H1 (cell line): ENCODE data around the gene FAM193A. TPM values are rescaled to one million over a fixed set of nuclear protein-coding genes. Genes with fewer than 3 reads are reported as not detected.

Source experiments
- CTCF ChIA-PET: fragments of 300-600 bp; sonication (Branson Sonifier 250); formaldehyde crosslinking; loops from one replicate; lab custom pipeline; 2021; ENCODE audit not compliant: partially characterized antibody; lab: Charles Lee
- POLR2A ChIA-PET: fragments of 300-600 bp; sonication (Branson Sonifier 250); formaldehyde crosslinking; loops from one replicate; lab custom pipeline; 2021; ENCODE audit warnings: inconsistent platforms; ENCODE audit not compliant: partially characterized antibody; lab: Charles Lee
- DNase-seq, 2 experiments: peaks; one replicate each; pipeline versions ENCODE4 v3.0.0 to v3.0.0-alpha.2; 2010 to 2022; ENCODE audit warnings: low spot score in 2 of 2, low read depth in 1 of 2, mixed read lengths in 1 of 2
- FAIRE-seq: peaks from 2 replicates; lab custom pipeline; 2011; peaks lifted over from hg19 to GRCh38; lab: Jason Lieb, UNC
- H2AFZ ChIP-seq: 2 replicates; pipeline ENCODE4 v1.8.1; 2012; ENCODE audit warnings: low read length, inconsistent platforms
- H2AK5ac ChIP-seq: 2 replicates; pipeline ENCODE4 v1.6.1; 2013; ENCODE audit warnings: low read depth, low read length
- H2BK120ac ChIP-seq: replicated peaks from 2 replicates; pipeline ENCODE3; 2013; ENCODE audit warnings: low read depth, low read length, inconsistent platforms
- H2BK12ac ChIP-seq: 2 replicates; pipeline ENCODE4 v1.6.1; 2013; ENCODE audit warnings: low read depth, low read length
- H2BK15ac ChIP-seq: 2 replicates; pipeline ENCODE4 v1.6.1; 2013; ENCODE audit warnings: low read length
- H2BK20ac ChIP-seq: 2 replicates; pipeline ENCODE4 v1.6.1; 2013; ENCODE audit warnings: low read length
- H2BK5ac ChIP-seq: 2 replicates; pipeline ENCODE4 v1.6.1; 2013; ENCODE audit warnings: low read depth, low read length
- H3K14ac ChIP-seq: 2 replicates; pipeline ENCODE4 v1.6.1; 2013; ENCODE audit warnings: inconsistent platforms; ENCODE audit not compliant: insufficient read length
- H3K18ac ChIP-seq: 2 replicates; pipeline ENCODE4 v1.6.1; 2013; ENCODE audit warnings: low read length; ENCODE audit errors: extremely low read depth
- H3K23ac ChIP-seq: 2 replicates; pipeline ENCODE4 v1.6.1; 2013; ENCODE audit warnings: inconsistent platforms; ENCODE audit not compliant: insufficient read length
- H3K23me2 ChIP-seq: 2 replicates; pipeline ENCODE4 v1.6.1; 2013; ENCODE audit warnings: low read depth, low read length
- H3K27ac ChIP-seq: 2 replicates; pipeline ENCODE4 v1.6.1; 2011; ENCODE audit warnings: low read depth, low read length, inconsistent platforms
- H3K27me3 ChIP-seq, 4 experiments: replicated peaks in 1 of 4; 1 replicate in 1 of 4; 2 replicates in 3 of 4; pipeline versions ENCODE4 v1.6.1 to v1.8.1; 2011 to 2013; ENCODE audit warnings: low read length in 3 of 4, mild to moderate bottlenecking in 3 of 4, inconsistent platforms in 2 of 4, mixed read lengths in 2 of 4, moderate library complexity in 1 of 4; ENCODE audit not compliant: control insufficient read depth in 3 of 4, insufficient read depth in 3 of 4; ENCODE audit errors: extremely low read depth in 1 of 4
- H3K36me3 ChIP-seq, 4 experiments: 2 replicates each; pipeline versions ENCODE4 v1.6.1 to v1.8.1; 2011 to 2013; ENCODE audit warnings: mild to moderate bottlenecking in 4 of 4, low read length in 3 of 4, moderate library complexity in 2 of 4, control low read depth in 1 of 4, inconsistent platforms in 1 of 4; ENCODE audit not compliant: insufficient read depth in 4 of 4, control insufficient read depth in 2 of 4
- H3K4ac ChIP-seq: replicated peaks from 2 replicates; pipeline ENCODE3; 2013; ENCODE audit warnings: low read length, low read depth, mixed read lengths, inconsistent platforms; ENCODE audit not compliant: insufficient read length
- H3K4me1 ChIP-seq, 4 experiments: replicated peaks in 1 of 4; 1 replicate in 1 of 4; 2 replicates in 3 of 4; pipeline versions ENCODE4 v1.6.1 to v1.8.1; 2011 to 2013; ENCODE audit warnings: low read length in 3 of 4, inconsistent platforms in 2 of 4, mixed read lengths in 1 of 4; ENCODE audit not compliant: insufficient read depth in 4 of 4, control insufficient read depth in 3 of 4
- H3K4me2 ChIP-seq, 2 experiments: 2 replicates each; pipeline versions ENCODE4 v1.6.1 to v1.8.1; 2011 to 2013; ENCODE audit warnings: low read depth in 2 of 2, low read length in 2 of 2, control low read depth in 1 of 2, inconsistent platforms in 1 of 2, mild to moderate bottlenecking in 1 of 2; ENCODE audit not compliant: insufficient read depth in 1 of 2
- H3K4me3 ChIP-seq, 4 experiments: fragments of 200-600, 300-600 bp in 1 of 4; sonication (generic), shearing (Covaris generic), sonication (Bioruptor Twin) in 1 of 4; 2 replicates each; pipeline versions ENCODE4 v1.5.1 to v1.8.1; 2011 to 2016; ENCODE audit warnings: low read length in 4 of 4, low read depth in 3 of 4, control low read depth in 2 of 4, inconsistent platforms in 2 of 4, mild to moderate bottlenecking in 2 of 4, mixed read lengths in 1 of 4, moderate library complexity in 1 of 4; ENCODE audit not compliant: insufficient read depth in 2 of 4; ENCODE audit errors: extremely low read depth in 1 of 4
- H3K56ac ChIP-seq: replicated peaks from 2 replicates; pipeline ENCODE3; 2013; ENCODE audit warnings: low read depth, mild to moderate bottlenecking, mixed read lengths, low read length, inconsistent platforms; ENCODE audit not compliant: insufficient read length
- H3K79me1 ChIP-seq: 2 replicates; pipeline ENCODE4 v1.6.1; 2013; ENCODE audit warnings: low read depth, low read length, control low read depth
- H3K79me2 ChIP-seq, 2 experiments: 2 replicates each; pipeline versions ENCODE4 v1.6.1 to v1.8.1; 2012 to 2013; ENCODE audit warnings: low read length in 2 of 2, mild to moderate bottlenecking in 2 of 2, inconsistent platforms in 1 of 2; ENCODE audit not compliant: insufficient read depth in 2 of 2, control insufficient read depth in 1 of 2
- H3K9ac ChIP-seq, 4 experiments: replicated peaks in 1 of 4; 1 replicate in 1 of 4; 2 replicates in 3 of 4; pipeline versions ENCODE4 v1.6.1 to v1.8.1; 2011 to 2013; ENCODE audit warnings: low read depth in 3 of 4, low read length in 3 of 4, control low read depth in 2 of 4, mild to moderate bottlenecking in 2 of 4, moderate library complexity in 2 of 4, inconsistent platforms in 1 of 4; ENCODE audit errors: extremely low read depth in 1 of 4
- H3K9me3 ChIP-seq, 2 experiments: 2 replicates each; pipeline versions ENCODE4 v1.6.1 to v1.8.1; 2012 to 2013; ENCODE audit warnings: mild to moderate bottlenecking in 2 of 2, moderate library complexity in 2 of 2, control low read depth in 1 of 2, inconsistent platforms in 1 of 2, low read depth in 1 of 2, low read length in 1 of 2, mixed read lengths in 1 of 2; ENCODE audit not compliant: insufficient read depth in 2 of 2
- H4K20me1 ChIP-seq, 2 experiments: replicated peaks in 1 of 2; 2 replicates each; pipeline versions ENCODE3 to v1.8.1; 2011 to 2013; ENCODE audit warnings: inconsistent platforms in 2 of 2, low read length in 2 of 2, mild to moderate bottlenecking in 1 of 2; ENCODE audit not compliant: insufficient read depth in 2 of 2, control insufficient read depth in 1 of 2
- H4K5ac ChIP-seq: 2 replicates; pipeline ENCODE4 v1.6.1; 2013; ENCODE audit warnings: low read length, low read depth, mixed read lengths, inconsistent platforms; ENCODE audit not compliant: insufficient read length
- H4K8ac ChIP-seq: 2 replicates; pipeline ENCODE4 v1.8.0; 2013; ENCODE audit warnings: mild to moderate bottlenecking, moderate library complexity, low read length, inconsistent platforms; ENCODE audit not compliant: insufficient read depth; ENCODE audit errors: extremely low read depth
- H4K91ac ChIP-seq: replicated peaks from 2 replicates; pipeline ENCODE3; 2013; ENCODE audit warnings: low read length, mixed read lengths, inconsistent platforms; ENCODE audit not compliant: insufficient read length
- BRCA1 ChIP-seq: IDR thresholded peaks from 2 replicates; pipeline ENCODE4 v1.6.1; 2012; ENCODE audit warnings: low read depth, low read length, improper control_type of control experiment
- NRF1 ChIP-seq: IDR thresholded peaks from 2 replicates; pipeline ENCODE4 v1.6.1; 2011; ENCODE audit warnings: mild to moderate bottlenecking, low read depth, low read length, improper control_type of control experiment
- RBBP5 ChIP-seq: IDR thresholded peaks from 2 replicates; pipeline ENCODE4 v1.7.1; 2012; ENCODE audit warnings: low read depth, mild to moderate bottlenecking, inconsistent platforms, low read length, moderate library complexity, borderline replicate concordance
- SIRT6 ChIP-seq: IDR thresholded peaks from one replicate; pipeline ENCODE4 v1.7.1; 2012; ENCODE audit warnings: low read length, inconsistent platforms
- SIX5 ChIP-seq: IDR thresholded peaks from 2 replicates; pipeline ENCODE4 v1.6.1; 2011; ENCODE audit warnings: mild to moderate bottlenecking, low read depth, low read length
- SUZ12 ChIP-seq: fragments of 200-600 bp; sonication (generic); IDR thresholded peaks from 2 replicates; pipeline ENCODE4 v1.6.1; 2012; ENCODE audit warnings: mild to moderate bottlenecking, inconsistent platforms, low read length, moderate library complexity, mixed read lengths
- USF2 ChIP-seq: IDR thresholded peaks from 2 replicates; pipeline ENCODE4 v1.6.1; 2011; ENCODE audit warnings: low read length, improper control_type of control experiment
- WGBS, 2 experiments: shearing (Covaris generic) in 1 of 2; methylation state at CpG; one replicate each; pipeline versions ENCODE4 v1.1.6 to v1.1.7; 2013 to 2015; ENCODE audit warnings: low lambda C conversion rate in 2 of 2, mixed read lengths in 2 of 2, inconsistent platforms in 1 of 2, low coverage in 1 of 2, missing lambda C conversion rate in 1 of 2; ENCODE audit not compliant: insufficient replicate concordance in 2 of 2, insufficient coverage in 1 of 2, insufficient read length in 1 of 2; ENCODE audit errors: extremely low coverage in 1 of 2, missing lambda C conversion rate in 1 of 2; 5-methylcytosine and 5-hydroxymethylcytosine counted together
- polyA plus RNA-seq, 7 experiments: library from polyadenylated mRNA; depleted of rRNA in 3 of 7; stranded (reverse) in 5 of 7; unstranded in 2 of 7; fragments of >200 nt in 5 of 7; fragments of 200-250 nt in 2 of 7; gene quantifications; 1 replicate in 5 of 7; 2 replicates in 1 of 7; 4 replicates in 1 of 7; pipeline versions ENCODE4 v1.2.1 to v1.2.3, GENCODE V29; 2011 to 2013; ENCODE audit warnings: missing spikeins in 2 of 7, mixed read lengths in 2 of 7
- total RNA-seq: library from RNA; stranded (reverse); fragmentation: NEBNext Ultra II Directional; extraction: Animal tissue kit (Norgen Biotek cat#: 25700); gene quantifications from 2 replicates; pipeline ENCODE4 v1.2.1, GENCODE V29; 2021

The FAM193A gene
- total and polyA plus RNA-seq, 2 of the 8 experiments (the other 6 are each of a cell fraction or from before 2014, with no cell fraction given): 8.7 to 26.2 TPM

GRCh38 chr4:2685541-2685940 lies 149.1 kb downstream of the FAM193A start:
- FAIRE-seq: no peak
- Histone ChIP-seq H3K4me2 (no peak overlapping the region), H3K4me3 (no peak overlapping the region), H3K27ac (no peak overlapping the region), H2AK5ac (no peak overlapping the region), H4K5ac (no peak overlapping the region), H2BK15ac (no peak overlapping the region), H4K91ac (no peak overlapping the region), H3K79me1 (no peaks in the 10 kb centered on the region), H3K23ac (no peak overlapping the region), H2BK5ac (no peak overlapping the region; the same call in 1 of the 2 replicates), H3K23me2 (no peaks in the 10 kb centered on the region), H3K56ac (no peak overlapping the region), H2AFZ (no peak overlapping the region), H3K27me3 (no peaks in the 10 kb centered on the region), H3K14ac (no peak overlapping the region), H2BK12ac (no peak overlapping the region), H3K4ac (no peak overlapping the region), H3K36me3 (peaks cover 6 to 16% (median 12%) of the 10 kb centered on the region in 4 experiments; a peak in 6 of 8 replicates), H4K8ac (no peak overlapping the region), H2BK120ac (no peak overlapping the region), H4K20me1 (no peaks in the 10 kb centered on the region), H3K9me3 (no peaks in the 10 kb centered on the region), H2BK20ac (no peak overlapping the region), H3K9ac (no peak overlapping the region), H3K18ac (no peak overlapping the region), H3K4me1 (no peaks in the 10 kb centered on the region), H3K79me2 (no peaks in the 10 kb centered on the region)
- ChIA-PET POLR2A (interaction anchor here (0.9 kb wide), 1 partner anchor 278 kb away, joined by 3 read pairs; the partner anchor contains the start of genes GRK4 and NOP14), CTCF (interaction anchor here (1.1 to 3.7 kb wide), 2 partner anchors 11 to 14 kb away, joined by 4 to 26 read pairs; no protein-coding TSS in a partner anchor)
- DNase-seq: no peak
- 95% methylated on average over 8 of the region's 8 CpGs; no CpG with 5 or more reads in 1 of the 2 experiments for WGBS, 2 experiments
- no peak for TF ChIP-seq RBBP5
- no peak for TF ChIP-seq SUZ12
- no peak for TF ChIP-seq BRCA1
- TF ChIP-seq NRF1: no peak
- no peak for TF ChIP-seq SIX5
- TF ChIP-seq SIRT6: no peak
- TF ChIP-seq USF2: no peak
